ENCODE results near the gene RAB40A.
"Not testable (repeated sequence)": the region's sequence is repeated elsewhere in the genome, so short reads cannot be mapped to it uniquely, and the experiment has no call there.

Gene RAB40A

DNA sequence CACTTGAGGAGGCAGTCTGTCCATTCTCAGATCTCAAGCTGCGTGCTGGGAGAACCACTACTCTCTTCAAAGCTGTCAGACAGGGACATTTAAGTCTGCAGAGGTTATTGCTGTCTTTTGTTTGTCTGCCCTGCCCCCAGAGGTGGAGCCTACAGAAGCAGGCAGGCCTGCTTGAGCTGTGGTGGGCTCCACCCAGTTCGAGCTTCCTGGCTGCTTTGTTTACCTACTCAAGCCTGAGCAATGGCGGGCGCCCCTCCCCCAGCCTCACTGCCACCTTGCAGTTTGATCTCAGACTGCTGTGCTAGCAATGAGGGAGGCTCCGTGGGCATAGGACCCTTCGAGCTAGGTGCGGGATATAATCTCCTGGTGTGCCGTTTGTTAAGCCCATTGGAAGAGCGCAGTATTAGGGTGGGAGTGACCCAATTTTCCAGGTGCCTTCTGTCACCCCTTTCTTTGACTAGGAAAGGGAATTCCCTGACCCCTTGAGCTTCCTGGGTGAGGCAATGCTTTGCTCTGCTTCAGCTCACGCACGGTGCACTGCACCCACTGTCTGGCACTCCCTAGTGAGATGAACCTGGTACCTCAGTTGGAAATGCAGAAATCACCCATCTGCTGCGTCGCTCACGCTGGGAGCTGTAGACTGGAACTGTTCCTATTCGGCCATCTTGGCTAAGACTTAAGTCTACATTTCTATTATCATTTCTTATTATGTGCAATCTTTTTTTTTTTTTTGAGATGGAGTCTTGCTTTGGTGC is 59.1 kb downstream of the RAB40A start:
- not testable (repeated sequence) for DNase-seq

DNA sequence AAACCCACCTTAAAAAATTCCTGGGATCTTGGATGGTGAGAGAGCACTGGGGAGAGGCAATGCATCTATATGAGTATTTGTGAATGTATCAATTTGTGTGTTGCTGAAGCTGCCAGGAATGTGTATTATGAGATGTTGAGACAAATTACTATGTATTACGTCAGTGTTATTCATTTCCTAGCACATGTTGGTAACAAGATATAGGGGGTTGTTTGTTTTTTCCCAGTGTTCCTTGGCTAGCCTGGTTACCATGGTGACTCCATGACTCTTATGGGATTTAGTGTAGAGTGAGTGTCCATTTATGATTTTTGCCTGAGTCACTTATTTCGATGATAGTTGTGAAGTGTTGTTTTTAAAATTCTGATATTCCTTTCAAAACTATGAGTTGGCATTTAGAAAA is 65.6 kb downstream of the RAB40A start:
- peak in 1 of 3 experiments; percentile 38 for DNase-seq

Measured in NCI-H1417 (cell line).